Ovary (tissue), 3 donors: ENCODE results near the gene ZNF844.

Source experiments
- CTCF ChIP-seq, 3 donors: fragments of 450-650 bp in 2 of 3; fragments of 200-600 bp in 1 of 3; IDR thresholded peaks; one replicate each; pipeline versions ENCODE4 v1.5.1 to v1.8.0; 2016 to 2022; ENCODE audit warnings: antibody characterized with exemption in 3 of 3, mild to moderate bottlenecking in 1 of 3
- POLR2A ChIP-seq: fragments of 450-650 bp; IDR thresholded peaks from one replicate; pipeline ENCODE4 v1.6.1; 2017; ENCODE audit warnings: antibody characterized with exemption, mild to moderate bottlenecking, moderate library complexity
- donor health status: DM: no; HTN: no; CAD: no.

- TF ChIP-seq CTCF (IDR thresholded peaks at IDR 0.05), result peak in 2 of 3 donors; percentile 21 to 29
- TF ChIP-seq POLR2A, result no peak
Measured at GRCh38 chr19:12090807-12091206, 26.3 kb downstream of the ZNF844 start.
